NCI-H345 treated with DMSO at 0.1 percent for 48 hours (cell line): ENCODE results near the gene KLHL29.

Experiments
- DNase-seq: peaks from one replicate; lab custom pipeline; 2025; ENCODE audit not compliant: unreplicated experiment; lab: John Stamatoyannopoulos, UW

KLHL29 gene

GRCh38 chr2:23669413-23670244 is 284.6 kb downstream of the KLHL29 start:
- no peak for DNase-seq

GRCh38 chr2:23670245-23670592 is 285.2 kb downstream of the KLHL29 start:
- no peak for DNase-seq

- no peak for DNase-seq
Measured at GRCh38 chr2:23673082-23673481, 288.1 kb downstream of the KLHL29 start.

GRCh38 chr2:23673830-23674679 is 289.1 kb downstream of the KLHL29 start:
- no peak for DNase-seq

- DNase-seq, result no peak
Measured at GRCh38 chr2:23675506-23675905, 290.5 kb downstream of the KLHL29 start.

DNA sequence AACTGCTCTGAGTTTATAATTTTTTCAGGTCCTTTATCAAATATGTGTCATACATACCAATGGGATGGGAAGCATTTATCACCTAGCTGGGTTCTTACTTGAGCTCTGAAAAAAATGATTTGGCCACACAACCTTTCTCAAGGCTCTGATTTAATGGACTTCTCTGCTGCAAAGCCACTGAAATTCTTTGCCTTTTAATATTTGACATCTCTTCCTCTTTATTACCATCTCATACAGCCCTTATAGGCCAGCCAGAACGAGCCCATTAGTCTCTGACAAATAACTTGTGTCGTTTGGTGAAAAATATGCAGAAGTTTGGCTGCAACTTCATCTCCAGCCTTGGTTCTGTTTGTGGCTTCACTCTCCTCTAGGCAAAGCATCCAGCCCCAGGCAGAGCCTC is 292.9 kb downstream of the KLHL29 start:
- no peak for DNase-seq

GRCh38 chr2:23679044-23679443 is 294.1 kb downstream of the KLHL29 start:
- no peak for DNase-seq

DNA sequence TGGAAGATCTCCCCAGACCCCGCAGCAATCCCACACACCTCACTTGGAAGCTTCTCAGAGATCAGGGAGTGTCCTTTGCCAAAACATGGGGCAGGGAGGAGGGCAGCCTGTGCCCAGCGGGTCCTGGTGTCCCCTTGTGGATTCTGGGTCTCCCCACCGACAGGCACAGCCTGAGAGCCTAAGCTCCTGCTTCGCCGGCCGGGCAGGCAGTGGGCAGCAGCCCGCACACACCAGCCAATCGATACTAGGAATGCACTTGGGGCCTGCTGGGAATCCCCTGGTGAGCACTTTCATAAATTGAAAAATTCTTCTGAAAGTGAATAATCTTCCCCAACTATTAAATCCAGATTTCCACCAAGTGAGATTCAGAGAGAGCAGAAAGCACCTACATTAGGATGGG is 296.0 kb downstream of the KLHL29 start:
- no peak for DNase-seq

DNA sequence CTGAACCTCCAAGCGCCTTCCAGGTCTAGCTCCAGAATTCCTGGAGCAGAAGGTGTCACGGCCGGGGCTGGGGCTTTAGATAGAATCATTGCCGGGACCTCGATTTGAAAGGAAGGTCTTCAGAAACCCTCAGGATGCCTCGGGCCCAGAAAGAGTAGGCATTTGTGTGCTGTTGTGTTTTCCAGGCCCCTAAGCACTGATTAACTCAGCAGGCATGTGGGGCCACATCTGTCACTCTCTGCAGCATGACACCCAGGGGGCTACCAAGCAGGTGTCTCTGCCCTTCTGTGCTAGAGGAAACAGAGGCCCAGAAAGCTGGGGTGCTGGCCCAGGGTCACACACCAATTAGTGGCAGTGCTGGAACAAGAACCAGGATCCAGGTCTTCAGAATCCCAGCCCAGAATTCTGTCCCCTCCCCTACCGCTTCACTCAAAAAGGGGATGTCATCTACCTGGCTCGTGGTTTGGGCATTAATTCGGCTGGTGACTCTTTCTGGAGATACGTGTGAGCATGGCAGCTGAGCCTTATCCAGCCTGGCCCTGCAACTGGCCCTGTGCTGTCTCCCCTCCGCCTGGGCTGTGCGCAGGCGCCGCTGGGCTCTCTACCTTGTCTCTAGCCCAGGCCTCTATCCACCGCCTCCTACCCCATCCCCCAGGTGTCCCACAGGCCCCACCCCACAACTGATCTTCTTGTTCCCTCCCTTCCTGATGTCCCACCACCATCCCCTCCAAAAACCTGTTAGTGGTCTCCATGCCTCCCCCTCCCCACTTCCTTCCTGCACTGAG is 296.6 kb downstream of the KLHL29 start:
- no peak for DNase-seq

- no peak for DNase-seq
Measured at GRCh38 chr2:23682481-23682880, 297.5 kb downstream of the KLHL29 start.

GRCh38 chr2:23683001-23683400 is 298.0 kb downstream of the KLHL29 start:
- DNase-seq, result no peak

DNA sequence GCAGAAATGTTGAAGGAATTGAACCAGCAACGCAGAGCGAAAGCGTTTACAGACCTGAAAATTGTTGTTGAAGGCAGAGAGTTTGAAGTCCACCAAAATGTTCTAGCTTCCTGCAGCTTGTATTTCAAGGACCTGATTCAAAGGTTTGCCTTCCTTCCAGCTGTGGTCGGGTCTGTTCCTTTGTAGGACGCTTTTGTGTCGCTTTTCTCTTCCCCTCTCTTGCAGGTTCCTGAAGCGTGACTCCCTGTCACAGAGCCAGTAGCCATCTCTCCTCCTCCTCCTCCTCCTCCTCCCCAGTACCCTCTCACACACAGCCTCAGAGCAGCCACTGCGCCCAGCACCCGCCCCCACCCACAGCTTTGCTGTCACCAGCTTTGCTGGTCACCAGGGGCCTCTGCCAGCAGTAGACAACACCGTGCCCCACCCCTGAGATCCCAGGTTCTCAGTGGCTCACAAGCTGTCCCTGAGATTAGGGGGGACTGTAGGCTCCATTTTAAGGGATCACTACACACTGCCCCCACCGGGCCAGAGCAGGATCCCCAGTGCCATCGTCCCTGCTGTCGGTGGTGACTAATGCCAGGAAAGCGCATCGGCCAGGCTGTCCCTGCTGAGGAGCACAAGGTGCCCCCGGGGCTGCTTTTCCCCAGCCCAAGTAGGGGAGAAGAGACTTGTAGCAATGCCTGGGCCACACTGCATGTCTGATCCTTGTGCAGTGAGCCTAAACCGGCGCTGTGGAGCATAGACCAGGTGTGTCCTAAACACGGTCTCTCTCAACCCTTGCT is 299.6 kb downstream of the KLHL29 start:
- DNase-seq, result no peak

GRCh38 chr2:23685181-23685580 is 300.2 kb downstream of the KLHL29 start:
- DNase-seq, result no peak

GRCh38 chr2:23685706-23686105 is 300.7 kb downstream of the KLHL29 start:
- no peak for DNase-seq

DNA sequence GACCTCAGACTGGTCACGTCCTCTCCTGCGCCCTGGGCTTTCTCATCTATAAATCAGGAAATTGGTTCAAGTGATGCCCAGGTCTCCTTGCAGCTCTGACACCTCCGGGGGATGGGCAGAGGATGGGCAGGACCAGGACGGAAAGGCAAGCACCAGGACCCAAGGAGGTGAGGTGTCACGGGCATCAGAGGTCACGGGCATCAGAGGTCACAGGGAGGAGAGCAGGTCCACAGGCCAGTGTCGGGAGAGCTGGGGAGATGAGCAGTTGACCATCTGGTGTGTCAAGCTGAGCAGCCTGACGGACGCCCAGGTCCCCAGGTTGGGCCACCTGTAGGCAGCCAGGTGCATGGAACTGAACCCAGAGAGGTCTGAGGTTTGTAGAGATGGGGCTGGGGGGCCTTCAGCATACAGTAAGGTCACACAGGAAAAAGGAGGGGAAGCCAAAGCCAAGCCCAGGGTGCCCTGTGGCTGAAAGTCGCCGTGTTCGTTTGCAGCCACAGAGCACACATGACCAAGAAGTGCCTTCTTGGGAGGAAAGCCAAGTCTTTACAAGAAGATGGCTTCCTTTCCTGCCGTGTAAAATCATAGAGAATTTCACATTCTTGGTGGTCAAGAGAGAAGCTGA is 301.5 kb downstream of the KLHL29 start:
- DNase-seq, result no peak

DNA sequence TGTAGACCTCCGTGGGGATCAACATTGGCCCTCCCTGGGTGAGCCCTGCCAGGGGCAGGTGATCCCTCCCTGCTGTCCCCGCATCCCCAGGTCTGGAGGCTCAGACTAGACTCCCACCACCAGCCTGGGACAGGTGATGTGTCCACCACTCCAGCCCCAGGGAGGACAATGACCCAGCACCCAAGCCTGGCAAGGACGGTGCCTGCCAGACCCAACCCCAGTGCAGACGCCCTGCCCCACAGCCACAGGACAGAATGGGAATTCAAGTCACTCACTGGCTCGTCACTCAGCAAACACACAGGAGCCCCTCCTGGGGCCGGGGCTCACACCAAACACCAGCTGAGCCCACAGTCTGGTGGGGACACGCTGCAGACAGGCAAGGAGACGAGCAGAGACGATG is 302.2 kb downstream of the KLHL29 start:
- DNase-seq, result no peak

DNA sequence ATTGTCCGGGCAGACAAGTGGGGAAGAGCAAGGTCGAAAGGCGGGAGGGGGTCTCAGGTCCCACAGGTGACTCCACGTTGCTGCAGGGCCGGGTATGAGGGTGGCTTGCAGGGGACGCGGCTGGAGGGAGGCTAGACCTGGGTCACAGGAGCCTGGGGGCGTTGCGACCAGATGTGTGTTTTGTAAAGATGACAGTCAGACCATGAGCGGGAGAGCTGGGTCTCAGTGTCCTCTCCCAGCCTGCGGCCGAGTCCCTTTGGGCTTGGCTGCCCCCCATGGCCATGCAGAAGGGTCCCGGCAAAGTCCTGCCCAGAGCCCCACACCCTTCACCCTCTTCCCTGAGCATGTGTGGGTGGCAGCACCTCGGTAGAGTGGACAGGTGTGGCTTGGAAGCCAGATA is 302.7 kb downstream of the KLHL29 start:
- DNase-seq, result no peak

DNA sequence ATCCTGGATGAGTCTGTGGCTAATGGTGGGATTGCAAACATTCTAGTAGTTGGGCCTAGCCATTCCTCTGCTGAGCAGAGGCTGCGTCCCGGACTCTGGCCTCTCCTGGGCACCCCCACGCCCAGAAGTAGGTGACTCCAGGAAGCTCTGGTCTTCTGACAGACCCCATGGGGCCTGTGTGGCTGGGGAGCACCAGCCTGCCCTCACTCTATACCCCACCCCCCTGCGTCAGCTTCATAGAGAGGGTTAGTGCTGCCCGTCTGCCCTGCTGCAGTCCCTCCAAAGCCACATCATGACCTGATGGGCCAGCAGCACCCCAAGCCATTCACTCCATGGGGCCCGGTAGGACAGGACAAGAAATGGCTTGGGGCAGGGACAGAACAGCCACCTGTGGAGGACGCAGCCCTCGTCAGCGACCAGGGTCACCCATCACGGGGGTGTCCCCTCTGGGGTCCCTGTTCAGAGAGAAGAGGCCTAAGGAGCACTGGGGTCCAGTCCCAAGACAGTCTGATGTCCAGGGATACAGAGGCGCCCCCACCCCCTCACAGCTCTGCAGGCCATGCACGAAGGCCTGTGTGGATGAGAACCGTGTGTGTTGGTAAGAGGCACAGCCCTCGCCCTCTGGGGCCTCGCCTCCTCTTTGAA is 303.6 kb downstream of the KLHL29 start:
- no peak for DNase-seq

- no peak for DNase-seq
Measured at GRCh38 chr2:23689131-23689700, 304.2 kb downstream of the KLHL29 start.
